DND-41 (cell line): Measurements from ENCODE around the gene ZC3H11A.

ENCODE experiments used
- CTCF ChIP-seq: IDR thresholded peaks from 2 replicates; pipeline ENCODE4 v1.5.1; 2012; ENCODE audit warnings: borderline replicate concordance, low read length, moderate library complexity, mild to moderate bottlenecking; ENCODE audit not compliant: poor library complexity, severe bottlenecking; ENCODE audit errors: extremely low read depth
- EZH2 ChIP-seq: IDR thresholded peaks from 3 replicates; pipeline ENCODE4 v1.6.1; 2012; ENCODE audit warnings: borderline replicate concordance, low read depth, mild to moderate bottlenecking, moderate library complexity, low read length, inconsistent platforms; ENCODE audit not compliant: severe bottlenecking

GRCh38 chr1:203805689-203806088 is 10.3 kb downstream of the ZC3H11A start:
- TF ChIP-seq CTCF (no peak), EZH2 (no peak)
